GM19324 (cell line): ENCODE results near the gene IL6R.

ENCODE experiments used
- ATAC-seq: cut with Tn5 transposase; IDR thresholded peaks from one replicate; pipeline ENCODE4 v1.9.1; 2021; ENCODE audit warnings: mild to moderate bottlenecking, moderate library complexity; ENCODE audit not compliant: unreplicated experiment, low FRiP score

Gene IL6R

DNA sequence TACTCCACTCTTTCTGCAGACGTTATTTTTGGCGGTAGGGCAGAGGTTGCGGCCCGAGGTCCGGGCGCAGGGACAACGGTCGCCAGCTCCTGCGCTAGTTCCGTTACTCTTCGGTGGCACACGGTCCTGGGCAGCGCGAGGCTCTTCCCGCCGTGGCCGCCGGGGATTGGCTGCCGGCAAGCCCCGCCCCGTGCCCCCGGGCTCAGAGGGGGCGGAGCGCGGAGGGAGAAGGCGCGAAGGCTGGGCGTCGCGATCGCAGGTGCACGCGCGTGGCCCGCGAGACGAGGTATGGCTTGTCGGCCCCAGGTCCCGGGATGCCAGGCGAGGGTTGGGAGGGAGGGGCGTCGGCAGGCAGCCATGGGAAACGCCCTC is 97.6 kb downstream of the IL6R start:
- no peak for ATAC-seq

DNA sequence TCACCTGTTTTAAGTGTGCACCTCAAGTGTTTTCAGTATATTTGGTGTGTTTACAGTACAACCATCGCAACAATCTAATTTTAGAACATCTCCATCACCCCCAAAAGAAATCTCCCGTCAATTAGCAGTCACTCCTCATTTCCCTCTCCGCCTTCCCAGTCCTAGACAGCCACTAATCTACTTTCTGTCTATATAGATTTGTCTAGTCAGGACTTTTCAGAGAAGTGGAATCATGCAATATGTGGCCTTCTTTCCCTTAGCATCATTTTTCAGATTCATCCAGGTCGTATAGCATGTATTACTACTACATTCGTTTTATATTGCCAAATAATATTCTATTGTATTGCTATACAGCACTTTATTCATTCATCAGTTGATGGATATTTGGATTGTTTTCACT is 98.8 kb downstream of the IL6R start:
- ATAC-seq: no peak

DNA sequence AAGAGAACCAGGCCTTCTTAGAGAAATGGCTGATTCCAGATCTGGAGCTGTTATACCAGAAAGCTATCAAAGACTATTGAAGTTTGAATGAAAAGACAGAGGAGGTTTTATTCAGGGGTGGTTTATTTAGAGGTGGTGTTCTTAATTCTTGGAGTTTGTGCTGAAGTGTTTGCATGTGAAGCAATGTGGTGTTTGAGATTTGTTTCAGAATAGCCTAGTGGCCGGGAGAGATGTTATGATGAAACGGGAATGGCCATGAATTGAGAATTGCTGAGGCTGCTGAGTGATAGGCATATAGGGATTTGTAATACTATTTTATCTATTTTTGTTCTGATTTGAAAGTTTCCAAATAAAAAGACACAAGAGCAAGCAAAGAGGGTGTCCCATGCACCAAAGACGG is 107.6 kb downstream of the IL6R start:
- no peak for ATAC-seq

DNA sequence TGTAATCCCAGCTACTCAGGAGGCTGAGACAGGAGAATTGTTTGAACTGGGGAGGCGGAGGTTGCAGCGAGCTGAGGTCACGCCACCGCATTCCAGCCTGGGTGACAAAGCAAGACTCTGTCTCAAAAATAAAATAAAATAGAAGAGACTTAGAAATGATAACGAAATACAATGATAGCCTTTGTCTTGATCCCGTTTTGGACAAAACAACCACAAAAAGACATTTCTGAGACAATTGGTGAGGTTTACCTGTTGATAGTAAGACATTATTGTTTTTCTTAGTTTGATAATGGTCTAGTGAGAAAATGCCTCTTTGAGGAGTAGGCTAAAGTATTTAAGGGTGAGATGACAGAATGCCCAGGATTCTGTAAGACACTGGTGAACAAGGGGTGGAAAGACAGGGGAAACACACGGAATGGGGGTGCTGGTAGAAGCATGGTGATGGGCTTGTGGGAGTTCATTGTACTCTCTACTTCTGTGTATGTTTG is 109.0 kb downstream of the IL6R start:
- no peak for ATAC-seq

DNA sequence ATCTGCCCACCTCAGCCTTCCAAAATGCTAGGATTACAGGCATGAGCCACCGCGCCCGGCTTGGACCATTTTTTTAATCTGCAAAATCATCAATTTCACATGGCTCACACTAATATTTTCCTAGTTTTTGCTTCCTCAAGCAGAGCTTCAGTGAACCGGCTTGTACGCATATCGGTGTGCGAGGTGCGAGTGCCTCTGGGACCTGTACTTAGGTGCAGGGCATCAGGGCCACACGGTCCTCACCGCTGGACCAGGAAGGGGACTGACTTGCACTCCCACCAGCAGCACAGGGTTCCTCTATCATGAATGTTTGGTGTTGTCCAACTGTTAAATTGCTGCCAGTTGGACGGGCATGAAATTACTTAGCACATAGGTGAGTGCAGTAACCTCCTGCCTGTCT is 112.5 kb downstream of the IL6R start:
- no peak for ATAC-seq
